Osteoblast (primary cell): Measurements from ENCODE around the gene ANAPC4. TPM values are rescaled to one million over a fixed set of nuclear protein-coding genes. Genes with fewer than 3 reads are reported as not detected.

ENCODE experiments used
- DNase-seq: peaks from one replicate; pipeline ENCODE4 v3.0.0; 2011; ENCODE audit warnings: low spot score, mixed read lengths; ENCODE audit not compliant: insufficient read length; ENCODE audit errors: missing footprints
- H2AFZ ChIP-seq: 2 replicates; pipeline ENCODE4 v1.6.0; 2011; ENCODE audit warnings: mild to moderate bottlenecking, low read length
- H3K27ac ChIP-seq: 2 replicates; pipeline ENCODE4 v1.5.1; 2011; ENCODE audit warnings: mild to moderate bottlenecking, low read depth, low read length, moderate library complexity
- H3K27me3 ChIP-seq: 2 replicates; pipeline ENCODE4 v1.6.0; 2012; ENCODE audit warnings: mild to moderate bottlenecking, control low read depth, inconsistent platforms, low read length, moderate library complexity; ENCODE audit not compliant: insufficient read depth
- H3K36me3 ChIP-seq: 2 replicates; pipeline ENCODE4 v1.5.1; 2011; ENCODE audit warnings: mild to moderate bottlenecking, low read length, control low read depth, moderate library complexity; ENCODE audit not compliant: insufficient read depth
- H3K4me1 ChIP-seq: 2 replicates; pipeline ENCODE4 v1.5.1; 2011; ENCODE audit warnings: mild to moderate bottlenecking, low read length, control low read depth, moderate library complexity; ENCODE audit not compliant: insufficient read depth
- H3K4me2 ChIP-seq: 2 replicates; pipeline ENCODE4 v1.6.0; 2011; ENCODE audit warnings: mild to moderate bottlenecking, low read length; ENCODE audit not compliant: insufficient read depth
- H3K4me3 ChIP-seq: fragments of 200-600 bp; sonication (generic); 3 replicates; pipeline ENCODE4 v1.5.1; 2012; ENCODE audit warnings: mild to moderate bottlenecking, low read length, inconsistent platforms; ENCODE audit not compliant: insufficient read depth
- H3K79me2 ChIP-seq: 2 replicates; pipeline ENCODE4 v1.6.0; 2012; ENCODE audit warnings: mild to moderate bottlenecking, low read length, control low read depth, inconsistent platforms; ENCODE audit not compliant: insufficient read depth
- H3K9me3 ChIP-seq: 2 replicates; pipeline ENCODE4 v1.5.1; 2011; ENCODE audit warnings: low read depth, low read length, control low read depth
- H4K20me1 ChIP-seq: 2 replicates; pipeline ENCODE4 v1.6.0; 2012; ENCODE audit warnings: mild to moderate bottlenecking, low read length, control low read depth; ENCODE audit not compliant: insufficient read depth
- total RNA-seq: library from RNA; depleted of rRNA; stranded (reverse); fragments of >200 nt; gene quantifications from 2 replicates; pipeline ENCODE4 v1.2.3, GENCODE V29; 2012
- TF ChIP-seq, protein P1 (sequence below): IDR thresholded peaks from 2 replicates; pipeline ENCODE4 v1.5.1; 2011; ENCODE audit warnings: mild to moderate bottlenecking, low read depth, low read length, moderate library complexity; ENCODE audit errors: extremely low read depth

Gene ANAPC4
- total RNA-seq, 1 donor: 28.2 TPM

DNA sequence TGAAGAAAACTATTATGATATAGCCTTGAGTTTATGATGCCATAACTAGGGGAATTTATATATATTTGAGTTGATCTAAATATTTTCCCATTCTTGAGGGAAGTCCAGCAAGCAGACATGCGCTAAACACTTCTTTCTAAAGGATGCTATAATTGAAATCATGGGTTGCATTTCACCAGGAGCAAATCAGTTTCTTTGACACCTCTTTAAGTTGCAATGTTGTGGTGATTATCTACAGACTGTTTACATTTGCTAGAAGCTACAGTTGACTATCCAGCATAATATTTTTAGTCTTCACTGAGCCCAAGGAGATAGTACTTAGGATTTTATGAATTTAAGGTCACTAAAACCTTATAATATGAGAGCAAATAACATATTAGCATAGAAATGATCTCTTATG lies 43.9 kb downstream of the ANAPC4 start:
- Histone ChIP-seq H3K27me3 (no peaks in the 10 kb centered on the region), H4K20me1 (no peaks in the 10 kb centered on the region), H3K36me3 (peaks cover 28% of the 10 kb centered on the region), H3K4me2 (no peak overlapping the region), H3K4me1 (no peaks in the 10 kb centered on the region), H3K79me2 (no peaks in the 10 kb centered on the region), H2AFZ (no peak overlapping the region), H3K27ac (no peak overlapping the region), H3K9me3 (no peaks in the 10 kb centered on the region), H3K4me3 (no peak overlapping the region)
- TF ChIP-seq, protein P1, sequence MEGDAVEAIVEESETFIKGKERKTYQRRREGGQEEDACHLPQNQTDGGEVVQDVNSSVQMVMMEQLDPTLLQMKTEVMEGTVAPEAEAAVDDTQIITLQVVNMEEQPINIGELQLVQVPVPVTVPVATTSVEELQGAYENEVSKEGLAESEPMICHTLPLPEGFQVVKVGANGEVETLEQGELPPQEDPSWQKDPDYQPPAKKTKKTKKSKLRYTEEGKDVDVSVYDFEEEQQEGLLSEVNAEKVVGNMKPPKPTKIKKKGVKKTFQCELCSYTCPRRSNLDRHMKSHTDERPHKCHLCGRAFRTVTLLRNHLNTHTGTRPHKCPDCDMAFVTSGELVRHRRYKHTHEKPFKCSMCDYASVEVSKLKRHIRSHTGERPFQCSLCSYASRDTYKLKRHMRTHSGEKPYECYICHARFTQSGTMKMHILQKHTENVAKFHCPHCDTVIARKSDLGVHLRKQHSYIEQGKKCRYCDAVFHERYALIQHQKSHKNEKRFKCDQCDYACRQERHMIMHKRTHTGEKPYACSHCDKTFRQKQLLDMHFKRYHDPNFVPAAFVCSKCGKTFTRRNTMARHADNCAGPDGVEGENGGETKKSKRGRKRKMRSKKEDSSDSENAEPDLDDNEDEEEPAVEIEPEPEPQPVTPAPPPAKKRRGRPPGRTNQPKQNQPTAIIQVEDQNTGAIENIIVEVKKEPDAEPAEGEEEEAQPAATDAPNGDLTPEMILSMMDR: no peak
- no peak for DNase-seq

DNA sequence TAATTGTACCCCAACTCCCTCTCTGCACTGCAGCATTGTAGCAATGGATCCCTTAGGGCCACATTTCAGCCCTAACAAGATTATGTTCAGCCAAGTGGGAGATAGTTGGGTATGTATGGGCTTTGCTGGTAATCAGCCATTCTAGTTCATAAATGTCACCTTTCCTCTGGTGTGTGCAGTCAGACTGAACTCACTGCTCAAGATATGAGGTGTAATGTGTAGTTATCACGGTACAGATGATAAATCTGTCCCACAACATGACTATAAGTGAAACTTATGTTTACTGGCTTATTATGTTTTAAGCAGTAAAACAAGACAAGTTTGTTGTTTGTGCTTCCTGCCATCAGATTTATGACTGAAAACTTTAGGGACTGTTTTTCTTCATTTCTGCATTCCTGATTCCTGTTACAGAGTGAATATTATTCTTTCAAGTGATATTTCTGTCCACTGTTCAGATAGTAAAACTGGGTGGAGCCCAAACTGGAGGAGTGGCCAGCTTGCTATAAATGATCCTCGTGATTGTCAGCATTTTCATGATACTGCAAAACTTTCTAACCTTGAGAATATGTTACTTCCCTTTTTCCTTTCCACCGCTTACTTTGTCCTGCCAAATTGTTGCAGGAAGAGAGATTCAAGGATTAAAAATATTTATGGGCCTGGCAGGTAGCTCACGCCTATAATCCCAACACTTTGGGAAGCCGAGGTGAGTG lies 44.9 kb downstream of the ANAPC4 start:
- Histone ChIP-seq H3K79me2 (no peaks in the 10 kb centered on the region), H3K4me1 (no peaks in the 10 kb centered on the region), H4K20me1 (no peaks in the 10 kb centered on the region), H3K4me2 (no peak overlapping the region), H3K27ac (no peak overlapping the region), H3K36me3 (peaks cover 19% of the 10 kb centered on the region), H3K9me3 (no peaks in the 10 kb centered on the region), H3K27me3 (no peaks in the 10 kb centered on the region), H3K4me3 (no peak overlapping the region), H2AFZ (no peak overlapping the region)
- TF ChIP-seq, protein P1: no peak
- DNase-seq: no peak

DNA sequence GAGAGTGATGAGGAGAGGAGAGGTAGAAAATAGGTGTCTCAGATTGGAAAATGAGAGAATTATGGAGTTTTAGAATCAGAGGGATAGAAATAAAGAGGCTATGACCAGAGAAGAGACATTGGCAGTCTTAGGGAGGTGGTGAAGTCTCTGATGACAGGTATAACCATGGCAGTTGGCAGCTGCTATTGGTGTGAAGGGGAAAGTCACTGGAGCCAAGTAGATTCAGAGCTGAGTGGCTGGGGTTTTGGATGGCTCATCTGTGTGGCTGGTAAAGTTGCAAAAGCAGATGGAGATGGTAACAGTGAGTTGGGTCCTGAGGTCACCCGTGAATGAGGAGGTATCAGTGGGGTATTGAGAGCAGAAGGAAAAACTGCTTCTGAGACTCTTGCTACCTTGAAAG lies 46.5 kb downstream of the ANAPC4 start:
- Histone ChIP-seq H3K9me3 (no peaks in the 10 kb centered on the region), H3K4me2 (no peak overlapping the region), H3K4me1 (no peaks in the 10 kb centered on the region), H3K79me2 (no peaks in the 10 kb centered on the region), H3K36me3 (peaks cover 6% of the 10 kb centered on the region), H3K4me3 (no peak overlapping the region), H2AFZ (no peak overlapping the region), H3K27me3 (no peaks in the 10 kb centered on the region), H3K27ac (no peak overlapping the region), H4K20me1 (no peaks in the 10 kb centered on the region)
- TF ChIP-seq, protein P1: no peak
- peak; percentile 37 for DNase-seq

DNA sequence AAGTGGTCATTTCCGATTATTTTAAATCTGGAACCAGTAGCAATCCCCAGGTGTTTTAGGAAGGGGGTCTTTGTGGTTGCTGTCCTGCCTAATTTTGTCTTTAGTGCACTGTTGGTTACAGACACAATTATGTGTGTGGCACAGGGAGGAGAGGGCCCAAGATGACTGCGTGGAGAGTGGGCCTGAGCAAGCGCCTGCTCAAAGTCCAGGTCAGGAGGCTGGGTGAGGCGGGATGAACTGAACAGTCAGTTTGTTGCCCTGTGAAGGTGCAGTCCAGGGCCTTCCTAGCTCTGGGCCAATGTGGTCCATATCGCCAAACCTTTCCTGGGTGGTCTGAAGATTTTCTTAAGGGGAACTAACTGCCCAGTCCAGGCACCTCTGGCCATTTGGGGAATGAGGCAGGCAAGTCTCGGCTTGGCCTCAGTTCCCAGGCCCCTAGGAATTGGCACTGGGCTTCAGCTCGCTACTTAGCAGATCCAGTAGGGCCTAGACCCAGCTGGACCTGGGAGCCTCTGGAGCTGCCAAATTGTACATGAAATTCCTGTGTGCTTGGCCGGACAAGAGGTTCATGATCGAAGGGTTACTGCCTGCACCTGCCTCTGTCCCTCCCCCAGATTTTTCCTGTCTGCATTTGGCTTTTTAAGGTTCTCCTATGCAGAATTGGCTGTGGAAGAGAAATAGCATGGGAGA lies 47.6 kb downstream of the ANAPC4 start:
- Histone ChIP-seq H4K20me1 (no peaks in the 10 kb centered on the region), H3K36me3 (no peaks in the 10 kb centered on the region), H3K9me3 (no peaks in the 10 kb centered on the region), H3K4me3 (no peak overlapping the region), H3K4me1 (no peaks in the 10 kb centered on the region), H3K27ac (no peak overlapping the region), H3K27me3 (no peaks in the 10 kb centered on the region), H3K79me2 (no peaks in the 10 kb centered on the region), H2AFZ (no peak overlapping the region), H3K4me2 (no peak overlapping the region)
- TF ChIP-seq, protein P1: no peak
- DNase-seq: no peak
